ENCODE data around the gene MTOR.

- TF ChIP-seq CTCF (IDR thresholded peaks at IDR 0.05): no peak
- TF ChIP-seq POLR2A (IDR thresholded peaks at IDR 0.05): no peak
Observed at GRCh38 chr1:11157867-11158266, 104.5 kb downstream of the MTOR start.
